ENCODE results near the gene IL4R.
A peak's percentile ranks its signal among the peaks of the same experiment; 100 is the strongest.
"Not testable (repeated sequence)": the region's sequence is repeated elsewhere in the genome, so short reads cannot be mapped to it uniquely, and the experiment has no call there.

The IL4R gene

GRCh38 chr16:27404163-27404823, 90.5 kb downstream of the IL4R start:
- Histone ChIP-seq H2AFZ (ENCODE audit: low read length, unreplicated experiment) (no peak overlapping the region), H3K4me3 (ENCODE audit: low read depth, low read length) (no peak overlapping the region), H3K27ac (ENCODE audit: low read depth, low read length) (no peak overlapping the region), H3K4me1 (ENCODE audit: control insufficient read depth, insufficient read depth, low read length, unreplicated experiment) (peaks cover 49% of the 10 kb centered on the region), H3K79me2 (ENCODE audit: control insufficient read depth, insufficient read depth, low read length, unreplicated experiment) (no peaks in the 10 kb centered on the region), H3K27me3 (ENCODE audit: insufficient read depth, low read length) (no peaks in the 10 kb centered on the region), H3K36me3 (ENCODE audit: insufficient read depth, low read length) (no peaks in the 10 kb centered on the region)

- H3K4me3 ChIP-seq (ENCODE audit: low read depth, low read length), result no peak overlapping the region
- peaks cover 49% of the 10 kb centered on the region for H3K4me1 ChIP-seq (ENCODE audit: control insufficient read depth, insufficient read depth, low read length, unreplicated experiment)
- no peak overlapping the region for H3K27ac ChIP-seq (ENCODE audit: low read depth, low read length)
- no peaks in the 10 kb centered on the region for H3K79me2 ChIP-seq (ENCODE audit: control insufficient read depth, insufficient read depth, low read length, unreplicated experiment)
- no peaks in the 10 kb centered on the region for H3K27me3 ChIP-seq (ENCODE audit: insufficient read depth, low read length)
- H2AFZ ChIP-seq (ENCODE audit: low read length, unreplicated experiment), result peak overlapping the region; percentile 30
- no peaks in the 10 kb centered on the region for H3K36me3 ChIP-seq (ENCODE audit: insufficient read depth, low read length)
Measured at GRCh38 chr16:27405546-27406451, 92.0 kb downstream of the IL4R start.

GRCh38 chr16:27406511-27407128, 92.8 kb downstream of the IL4R start:
- H3K27ac ChIP-seq (ENCODE audit: low read depth, low read length), result peak overlapping the region; percentile 77; the same call in 1 of the 2 replicates

GRCh38 chr16:27407133-27407532, 93.4 kb downstream of the IL4R start:
- no peaks in the 10 kb centered on the region for H3K79me2 ChIP-seq (ENCODE audit: control insufficient read depth, insufficient read depth, low read length, unreplicated experiment)
- H2AFZ ChIP-seq (ENCODE audit: low read length, unreplicated experiment), result no peak overlapping the region
- H3K27me3 ChIP-seq (ENCODE audit: insufficient read depth, low read length), result no peaks in the 10 kb centered on the region
- no peak overlapping the region for H3K4me3 ChIP-seq (ENCODE audit: low read depth, low read length)
- H3K4me1 ChIP-seq (ENCODE audit: control insufficient read depth, insufficient read depth, low read length, unreplicated experiment), result peaks cover 36% of the 10 kb centered on the region
- H3K36me3 ChIP-seq (ENCODE audit: insufficient read depth, low read length), result no peaks in the 10 kb centered on the region
- peak overlapping the region; percentile 77 for H3K27ac ChIP-seq (ENCODE audit: low read depth, low read length)

More at GRCh38 chr16:27406511-27407128, 92.8 kb downstream of the IL4R start:
- no peak overlapping the region for H3K4me3 ChIP-seq (ENCODE audit: low read depth, low read length)
- no peaks in the 10 kb centered on the region for H3K27me3 ChIP-seq (ENCODE audit: insufficient read depth, low read length)
- H3K36me3 ChIP-seq (ENCODE audit: insufficient read depth, low read length), result no peaks in the 10 kb centered on the region
- no peak overlapping the region for H2AFZ ChIP-seq (ENCODE audit: low read length, unreplicated experiment)
- H3K4me1 ChIP-seq (ENCODE audit: control insufficient read depth, insufficient read depth, low read length, unreplicated experiment), result peaks cover 41% of the 10 kb centered on the region
- no peaks in the 10 kb centered on the region for H3K79me2 ChIP-seq (ENCODE audit: control insufficient read depth, insufficient read depth, low read length, unreplicated experiment)

- H3K27ac ChIP-seq (ENCODE audit: low read depth, low read length), result peak overlapping the region; percentile 77
- peak overlapping the region; percentile 63 for H2AFZ ChIP-seq (ENCODE audit: low read length, unreplicated experiment)
- H3K4me1 ChIP-seq (ENCODE audit: control insufficient read depth, insufficient read depth, low read length, unreplicated experiment), result peaks cover 30% of the 10 kb centered on the region
- H3K36me3 ChIP-seq (ENCODE audit: insufficient read depth, low read length), result no peaks in the 10 kb centered on the region
- no peaks in the 10 kb centered on the region for H3K79me2 ChIP-seq (ENCODE audit: control insufficient read depth, insufficient read depth, low read length, unreplicated experiment)
- peak overlapping the region; percentile 18; the same call in 1 of the 2 replicates for H3K4me3 ChIP-seq (ENCODE audit: low read depth, low read length)
- H3K27me3 ChIP-seq (ENCODE audit: insufficient read depth, low read length), result no peaks in the 10 kb centered on the region
Measured at GRCh38 chr16:27408012-27408601, 94.3 kb downstream of the IL4R start.

- peaks cover 30% of the 10 kb centered on the region for H3K4me1 ChIP-seq (ENCODE audit: control insufficient read depth, insufficient read depth, low read length, unreplicated experiment)
- no peaks in the 10 kb centered on the region for H3K36me3 ChIP-seq (ENCODE audit: insufficient read depth, low read length)
- H3K4me3 ChIP-seq (ENCODE audit: low read depth, low read length), result peak overlapping the region; percentile 18; the same call in 1 of the 2 replicates
- H3K79me2 ChIP-seq (ENCODE audit: control insufficient read depth, insufficient read depth, low read length, unreplicated experiment), result no peaks in the 10 kb centered on the region
- H3K27ac ChIP-seq (ENCODE audit: low read depth, low read length), result peak overlapping the region; percentile 77
- no peaks in the 10 kb centered on the region for H3K27me3 ChIP-seq (ENCODE audit: insufficient read depth, low read length)
- peak overlapping the region; percentile 63 for H2AFZ ChIP-seq (ENCODE audit: low read length, unreplicated experiment)
Measured at GRCh38 chr16:27408602-27409031, 94.8 kb downstream of the IL4R start.

- H3K27me3 ChIP-seq (ENCODE audit: insufficient read depth, low read length); H2AFZ ChIP-seq (ENCODE audit: low read length, unreplicated experiment); H3K4me3 ChIP-seq (ENCODE audit: low read depth, low read length); H3K36me3 ChIP-seq (ENCODE audit: insufficient read depth, low read length); H3K27ac ChIP-seq (ENCODE audit: low read depth, low read length); H3K79me2 ChIP-seq (ENCODE audit: control insufficient read depth, insufficient read depth, low read length, unreplicated experiment): not testable (repeated sequence)
- H3K4me1 ChIP-seq (ENCODE audit: control insufficient read depth, insufficient read depth, low read length, unreplicated experiment), result peaks cover 30% of the 10 kb centered on the region
Measured at GRCh38 chr16:27409958-27410357, 96.2 kb downstream of the IL4R start.

GRCh38 chr16:27410761-27411160, 97.0 kb downstream of the IL4R start:
- Histone ChIP-seq H3K79me2 (ENCODE audit: control insufficient read depth, insufficient read depth, low read length, unreplicated experiment) (no peaks in the 10 kb centered on the region), H3K36me3 (ENCODE audit: insufficient read depth, low read length) (no peaks in the 10 kb centered on the region), H3K27me3 (ENCODE audit: insufficient read depth, low read length) (no peaks in the 10 kb centered on the region), H3K27ac (ENCODE audit: low read depth, low read length) (no peak overlapping the region), H3K4me3 (ENCODE audit: low read depth, low read length) (no peak overlapping the region), H3K4me1 (ENCODE audit: control insufficient read depth, insufficient read depth, low read length, unreplicated experiment) (peaks cover 25% of the 10 kb centered on the region), H2AFZ (ENCODE audit: low read length, unreplicated experiment) (no peak overlapping the region)

- Histone ChIP-seq H2AFZ (ENCODE audit: low read length, unreplicated experiment) (no peak overlapping the region), H3K4me3 (ENCODE audit: low read depth, low read length) (no peak overlapping the region), H3K4me1 (ENCODE audit: control insufficient read depth, insufficient read depth, low read length, unreplicated experiment) (no peaks in the 10 kb centered on the region), H3K79me2 (ENCODE audit: control insufficient read depth, insufficient read depth, low read length, unreplicated experiment) (no peaks in the 10 kb centered on the region), H3K36me3 (ENCODE audit: insufficient read depth, low read length) (no peaks in the 10 kb centered on the region), H3K27ac (ENCODE audit: low read depth, low read length) (no peak overlapping the region), H3K27me3 (ENCODE audit: insufficient read depth, low read length) (no peaks in the 10 kb centered on the region)
Measured at GRCh38 chr16:27413956-27414355, 100.2 kb downstream of the IL4R start.
